Trophoblast cell (in vitro differentiated cells and primary cell): ENCODE measurements around the gene PCF11.
A peak's percentile ranks its signal among the peaks of the same experiment; 100 is the strongest.
"Not testable (repeated sequence)": the region's sequence is repeated elsewhere in the genome, so short reads cannot be mapped to it uniquely, and the experiment has no call there.

Source experiments
- DNase-seq, 2 donors: peaks; one replicate each; pipeline ENCODE4 v3.0.0-alpha.2; 2016
- H2AFZ ChIP-seq: 2 replicates; pipeline ENCODE4 v1.6.1; 2013; ENCODE audit warnings: low read length, moderate library complexity, mild to moderate bottlenecking; ENCODE audit not compliant: insufficient read depth, poor library complexity
- H2AK5ac ChIP-seq: 2 replicates; pipeline ENCODE4 v1.6.1; 2013; ENCODE audit warnings: mild to moderate bottlenecking, low read length
- H2BK120ac ChIP-seq: 2 replicates; pipeline ENCODE4 v1.6.1; 2013; ENCODE audit warnings: low read length, mild to moderate bottlenecking, moderate library complexity; ENCODE audit not compliant: insufficient read depth, poor library complexity
- H2BK12ac ChIP-seq: 2 replicates; pipeline ENCODE4 v1.6.1; 2013; ENCODE audit warnings: mild to moderate bottlenecking, low read length, moderate library complexity
- H2BK5ac ChIP-seq: 2 replicates; pipeline ENCODE4 v1.6.1; 2013; ENCODE audit warnings: low read length, low read depth, moderate library complexity, mild to moderate bottlenecking; ENCODE audit not compliant: poor library complexity
- H3K14ac ChIP-seq: 2 replicates; pipeline ENCODE4 v1.6.1; 2013; ENCODE audit warnings: mild to moderate bottlenecking, low read length
- H3K18ac ChIP-seq: 2 replicates; pipeline ENCODE4 v1.6.1; 2013; ENCODE audit warnings: mild to moderate bottlenecking, low read length
- H3K23ac ChIP-seq: 2 replicates; pipeline ENCODE4 v1.6.1; 2013; ENCODE audit warnings: low read length
- H3K27ac ChIP-seq: 2 replicates; pipeline ENCODE4 v1.5.1; 2013; ENCODE audit warnings: low read depth, mild to moderate bottlenecking, inconsistent platforms, low read length, moderate library complexity
- H3K27me3 ChIP-seq: 2 replicates; pipeline ENCODE4 v1.6.1; 2013; ENCODE audit warnings: inconsistent platforms, mild to moderate bottlenecking, low read length, moderate library complexity; ENCODE audit not compliant: insufficient read depth
- H3K36me3 ChIP-seq, 2 experiments: 1 replicate in 1 of 2; 2 replicates in 1 of 2; pipeline ENCODE4 v1.6.1; 2013; ENCODE audit warnings: low read length in 2 of 2, mild to moderate bottlenecking in 2 of 2, moderate library complexity in 1 of 2; ENCODE audit not compliant: insufficient read depth in 2 of 2, control insufficient read depth in 1 of 2
- H3K4ac ChIP-seq: 2 replicates; pipeline ENCODE4 v1.6.1; 2013; ENCODE audit warnings: low read depth, mild to moderate bottlenecking, low read length, moderate library complexity
- H3K4me1 ChIP-seq, 2 experiments: 1 replicate in 1 of 2; 2 replicates in 1 of 2; pipeline ENCODE4 v1.6.1; 2013; ENCODE audit warnings: low read length in 2 of 2, mild to moderate bottlenecking in 2 of 2, moderate library complexity in 1 of 2; ENCODE audit not compliant: insufficient read depth in 2 of 2, control insufficient read depth in 1 of 2
- H3K4me2 ChIP-seq: 2 replicates; pipeline ENCODE4 v1.6.1; 2013; ENCODE audit warnings: inconsistent platforms, mild to moderate bottlenecking, low read length, moderate library complexity
- H3K4me3 ChIP-seq: 2 replicates; pipeline ENCODE4 v1.5.1; 2013; ENCODE audit warnings: mild to moderate bottlenecking, low read depth, low read length, inconsistent platforms
- H3K79me1 ChIP-seq: one replicate; pipeline ENCODE4 v1.6.1; 2013; ENCODE audit warnings: low read length
- H3K79me2 ChIP-seq: 2 replicates; pipeline ENCODE4 v1.6.1; 2013; ENCODE audit warnings: low read length, mild to moderate bottlenecking; ENCODE audit not compliant: control insufficient read depth, insufficient read depth, poor library complexity
- H3K9ac ChIP-seq: 2 replicates; pipeline ENCODE4 v1.6.1; 2013; ENCODE audit warnings: mild to moderate bottlenecking, low read length
- H3K9me3 ChIP-seq: 2 replicates; pipeline ENCODE4 v1.6.1; 2013; ENCODE audit warnings: low read depth, mild to moderate bottlenecking, control low read depth, inconsistent platforms, low read length; ENCODE audit not compliant: insufficient read depth
- H4K12ac ChIP-seq: 2 replicates; pipeline ENCODE4 v1.6.1; 2013; ENCODE audit warnings: low read depth, mild to moderate bottlenecking, low read length, moderate library complexity
- H4K8ac ChIP-seq: 2 replicates; pipeline ENCODE4 v1.6.1; 2013; ENCODE audit warnings: low read depth, mild to moderate bottlenecking, low read length, moderate library complexity
- H4K91ac ChIP-seq: one replicate; pipeline ENCODE4 v1.6.1; 2013; ENCODE audit warnings: low read depth, mild to moderate bottlenecking, low read length, moderate library complexity
- WGBS: extraction: QIAGEN DNeasy Blood & Tissue Kit; methylation state at CpG from one replicate; pipeline ENCODE4 v1.1.7; 2013; ENCODE audit warnings: missing lambda C conversion rate; ENCODE audit not compliant: insufficient read length, insufficient coverage; ENCODE audit errors: extremely low coverage; 5-methylcytosine and 5-hydroxymethylcytosine counted together

The PCF11 gene

GRCh38 chr11:83127310-83127637 lies 29.7 kb upstream of the PCF11 start:
- Histone ChIP-seq H3K4me3 (no peak overlapping the region), H2AK5ac (no peak overlapping the region), H3K79me1 (no peaks in the 10 kb centered on the region), H2AFZ (no peak overlapping the region), H3K23ac (no peak overlapping the region), H4K8ac (no peak overlapping the region), H3K14ac (no peak overlapping the region), H3K27ac (no peak overlapping the region), H4K91ac (no peak overlapping the region), H3K36me3 (no peaks in the 10 kb centered on the region), H3K4me2 (no peak overlapping the region), H2BK12ac (no peak overlapping the region), H3K9me3 (no peaks in the 10 kb centered on the region), H3K9ac (no peak overlapping the region), H3K79me2 (no peaks in the 10 kb centered on the region), H3K4ac (no peak overlapping the region), H4K12ac (no peak overlapping the region), H3K27me3 (no peaks in the 10 kb centered on the region), H3K4me1 (no peaks in the 10 kb centered on the region), H2BK120ac (no peak overlapping the region), H2BK5ac (no peak overlapping the region), H3K18ac (no peak overlapping the region)
- no CpG with 5 or more reads among the region's 5 CpGs for WGBS
- peak; percentile 79 to 80 for DNase-seq

GRCh38 chr11:83132191-83132590 lies 24.7 kb upstream of the PCF11 start:
- no peak overlapping the region for H3K4me2 ChIP-seq
- no peak for DNase-seq
- H2AK5ac ChIP-seq, result no peak overlapping the region
- no peaks in the 10 kb centered on the region for H3K27me3 ChIP-seq
- no peak overlapping the region for H3K18ac ChIP-seq
- H3K4me3 ChIP-seq, result no peak overlapping the region
- no peaks in the 10 kb centered on the region for H3K9me3 ChIP-seq
- no peak overlapping the region for H2BK5ac ChIP-seq
- H4K12ac ChIP-seq, result no peak overlapping the region
- no peaks in the 10 kb centered on the region for H3K79me2 ChIP-seq
- no peak overlapping the region for H3K23ac ChIP-seq
- H2AFZ ChIP-seq, result no peak overlapping the region
- WGBS, result no CpG with 5 or more reads among the region's 4 CpGs
- no peak overlapping the region for H3K14ac ChIP-seq
- H3K4ac ChIP-seq, result no peak overlapping the region
- H4K91ac ChIP-seq, result no peak overlapping the region
- no peak overlapping the region for H2BK12ac ChIP-seq
- no peak overlapping the region for H2BK120ac ChIP-seq
- H3K27ac ChIP-seq, result no peak overlapping the region
- H3K4me1 ChIP-seq, result no peaks in the 10 kb centered on the region
- H3K36me3 ChIP-seq, result no peaks in the 10 kb centered on the region
- H3K9ac ChIP-seq, result no peak overlapping the region
- no peaks in the 10 kb centered on the region for H3K79me1 ChIP-seq
- H4K8ac ChIP-seq, result no peak overlapping the region

- not testable (repeated sequence) for H3K4me3 ChIP-seq, H4K8ac ChIP-seq, H3K9me3 ChIP-seq, H3K4me1 ChIP-seq, H3K9ac ChIP-seq, H2BK12ac ChIP-seq, H3K36me3 ChIP-seq, DNase-seq, H3K79me2 ChIP-seq, H3K27ac ChIP-seq, H4K12ac ChIP-seq, H3K79me1 ChIP-seq, H3K23ac ChIP-seq, H2BK5ac ChIP-seq, H3K27me3 ChIP-seq, H2BK120ac ChIP-seq, H2AFZ ChIP-seq, H3K14ac ChIP-seq, H3K18ac ChIP-seq, H3K4ac ChIP-seq, H4K91ac ChIP-seq, H2AK5ac ChIP-seq, H3K4me2 ChIP-seq
- no CpG with 5 or more reads among the region's 29 CpGs for WGBS
Observed at GRCh38 chr11:83133266-83133665, 23.7 kb upstream of the PCF11 start.

- H3K18ac ChIP-seq, result no peak overlapping the region
Observed at GRCh38 chr11:83139310-83139709, 17.6 kb upstream of the PCF11 start.

More at GRCh38 chr11:83139310-83139709, 17.6 kb upstream of the PCF11 start:
- Histone ChIP-seq H2BK5ac (no peak overlapping the region), H3K36me3 (no peaks in the 10 kb centered on the region), H3K23ac (no peak overlapping the region), H4K91ac (no peak overlapping the region), H3K4ac (no peak overlapping the region), H3K27ac (no peak overlapping the region), H3K14ac (no peak overlapping the region), H3K4me1 (peaks cover 4 to 5% of the 10 kb centered on the region in 2 experiments), H2BK12ac (no peak overlapping the region), H4K12ac (no peak overlapping the region), H3K4me3 (no peak overlapping the region), H3K27me3 (no peaks in the 10 kb centered on the region), H2BK120ac (no peak overlapping the region), H3K9ac (no peak overlapping the region), H2AK5ac (no peak overlapping the region), H4K8ac (no peak overlapping the region), H2AFZ (no peak overlapping the region), H3K9me3 (no peaks in the 10 kb centered on the region), H3K79me1 (no peaks in the 10 kb centered on the region), H3K79me2 (no peaks in the 10 kb centered on the region), H3K4me2 (no peak overlapping the region)
- no peak for DNase-seq
- no CpG with 5 or more reads among the region's 6 CpGs for WGBS
